Measurements from ENCODE around the gene AGMO.

- TF ChIP-seq CTCF (IDR thresholded peaks at IDR 0.05; ENCODE audit: low read depth, low read length, poor library complexity, severe bottlenecking) (no peak), EZH2phosphoT487 (IDR thresholded peaks at IDR 0.05; ENCODE audit: borderline replicate concordance, low read length) (no peak)
Observed at GRCh38 chr7:15178065-15178464, 383.8 kb downstream of the AGMO start.
